ENCODE measurements around the gene GLIS2. TPM values are rescaled to one million over a fixed set of nuclear protein-coding genes. Genes with fewer than 3 reads are reported as not detected.

The GLIS2 gene
- total and polyA plus RNA-seq, 3 experiments from 2014 or later: 0.13 to 0.26 TPM; not detected in 1

- Mint-ChIP-seq H3K27me3 (no peaks in the 10 kb centered on the region), H3K4me3 (no peak overlapping the region), H3K27ac (no peak overlapping the region), H3K4me1 (peaks cover 0 to 3% (median 0%) of the 10 kb centered on the region in 3 donors), H3K9me3 (no peaks in the 10 kb centered on the region), H3K36me3 (peaks cover 0 to 90% (median 3%) of the 10 kb centered on the region in 3 donors)
- Histone ChIP-seq H3K4me1 (ENCODE audit: insufficient read depth, low read length) (no peaks in the 10 kb centered on the region), H3K4me3 (ENCODE audit: low read length) (no peak overlapping the region), H3K27ac (ENCODE audit: low read depth, low read length) (no peak overlapping the region), H3K27me3 (ENCODE audit: insufficient read depth, low read length, poor library complexity, severe bottlenecking) (no peaks in the 10 kb centered on the region), H3K36me3 (ENCODE audit: insufficient read depth, low read length) (peaks cover 53% of the 10 kb centered on the region), H3K9me3 (ENCODE audit: low read length) (no peaks in the 10 kb centered on the region)
- ChIA-PET CTCF (interaction anchor here (1.4 kb wide), 1 partner anchor 41 kb away, joined by 4 read pairs; no protein-coding TSS in a partner anchor), POLR2A (no interaction called here)
- no peak for DNase-seq
These were observed 46.1 kb downstream of the GLIS2 start for GRCh38 chr16:4361944-4362311.

DNA sequence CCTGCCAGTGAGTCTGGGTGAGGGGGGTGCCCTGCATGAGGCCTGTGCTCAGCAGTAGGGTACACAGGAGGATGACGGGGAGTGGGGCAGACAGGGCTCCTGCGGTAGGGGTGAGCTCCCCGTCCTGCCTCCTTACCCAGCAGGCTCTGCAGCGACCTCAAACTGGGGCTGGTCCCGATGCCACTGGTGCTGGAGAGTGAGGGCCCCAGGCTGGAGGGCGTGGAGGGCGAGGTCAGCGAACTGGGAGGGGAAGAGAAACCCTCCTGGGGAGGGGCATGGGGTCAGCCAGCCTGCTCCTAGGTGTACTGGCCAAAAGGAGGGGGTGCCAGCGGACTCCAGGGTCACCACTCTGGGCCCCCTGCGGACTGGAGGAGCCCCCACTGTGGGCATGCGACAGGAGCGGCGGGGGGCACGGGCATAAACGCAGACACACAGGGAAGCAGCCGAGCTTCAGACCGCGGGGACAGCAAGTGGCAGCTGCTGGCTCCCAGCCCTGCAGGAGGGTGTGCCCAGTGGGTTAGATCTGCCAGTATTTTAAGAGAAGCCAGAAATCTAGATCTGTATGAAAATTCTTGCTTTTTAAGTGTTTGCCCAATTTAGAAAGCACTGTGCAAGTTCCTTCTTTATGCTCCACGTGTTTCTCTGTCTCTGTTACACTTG lies 46.7 kb downstream of the GLIS2 start:
- H3K27me3 Mint-ChIP-seq: no peaks in the 10 kb centered on the region
- Histone ChIP-seq H3K9me3 (ENCODE audit: low read length) (no peaks in the 10 kb centered on the region), H3K4me1 (ENCODE audit: insufficient read depth, low read length) (no peaks in the 10 kb centered on the region), H3K27ac (ENCODE audit: low read depth, low read length) (no peak overlapping the region), H3K36me3 (ENCODE audit: insufficient read depth, low read length) (peaks cover 59% of the 10 kb centered on the region), H3K27me3 (ENCODE audit: insufficient read depth, low read length, poor library complexity, severe bottlenecking) (no peaks in the 10 kb centered on the region), H3K4me3 (ENCODE audit: low read length) (no peak overlapping the region)
- DNase-seq: no peak
- H3K4me1 Mint-ChIP-seq: peaks cover 0 to 4% (median 3%) of the 10 kb centered on the region in 3 donors
- H3K9me3 Mint-ChIP-seq: no peaks in the 10 kb centered on the region
- peaks cover 0 to 91% (median 3%) of the 10 kb centered on the region in 3 donors for H3K36me3 Mint-ChIP-seq
- ChIA-PET CTCF (interaction anchor here (1.4 kb wide), 1 partner anchor 40 kb away, joined by 4 read pairs; no protein-coding TSS in a partner anchor), POLR2A (no interaction called here)
- H3K4me3 Mint-ChIP-seq: no peak overlapping the region
- H3K27ac Mint-ChIP-seq: peak overlapping the region in 1 of 8 donors; percentile 27

GRCh38 chr16:4364196-4365013 lies 48.5 kb downstream of the GLIS2 start:
- H3K27ac Mint-ChIP-seq: peak overlapping the region in 1 of 8 donors; percentile 45
- no peaks in the 10 kb centered on the region for H3K9me3 ChIP-seq (ENCODE audit: low read length)
- H3K4me3 ChIP-seq (ENCODE audit: low read length): no peak overlapping the region
- H3K27me3 ChIP-seq (ENCODE audit: insufficient read depth, low read length, poor library complexity, severe bottlenecking): no peaks in the 10 kb centered on the region
- H3K36me3 Mint-ChIP-seq: peaks cover 0 to 83% (median 0%) of the 10 kb centered on the region in 3 donors
- no peak overlapping the region for H3K27ac ChIP-seq (ENCODE audit: low read depth, low read length)
- no peak for DNase-seq
- no peaks in the 10 kb centered on the region for H3K27me3 Mint-ChIP-seq
- no peak overlapping the region for H3K4me3 Mint-ChIP-seq
- POLR2A ChIA-PET: interaction anchor here (0.6 kb wide), 2 partner anchors 60 to 75 kb away, joined by 3 to 4 read pairs; no protein-coding TSS in a partner anchor
- H3K9me3 Mint-ChIP-seq: no peaks in the 10 kb centered on the region
- peaks cover 49% of the 10 kb centered on the region for H3K36me3 ChIP-seq (ENCODE audit: insufficient read depth, low read length)
- CTCF ChIA-PET: interaction anchor here (1.2 kb wide), 1 partner anchor 38 kb away, joined by 4 read pairs; no protein-coding TSS in a partner anchor
- H3K4me1 ChIP-seq (ENCODE audit: insufficient read depth, low read length): no peaks in the 10 kb centered on the region
- peaks cover 0 to 11% (median 0%) of the 10 kb centered on the region in 3 donors for H3K4me1 Mint-ChIP-seq

DNA sequence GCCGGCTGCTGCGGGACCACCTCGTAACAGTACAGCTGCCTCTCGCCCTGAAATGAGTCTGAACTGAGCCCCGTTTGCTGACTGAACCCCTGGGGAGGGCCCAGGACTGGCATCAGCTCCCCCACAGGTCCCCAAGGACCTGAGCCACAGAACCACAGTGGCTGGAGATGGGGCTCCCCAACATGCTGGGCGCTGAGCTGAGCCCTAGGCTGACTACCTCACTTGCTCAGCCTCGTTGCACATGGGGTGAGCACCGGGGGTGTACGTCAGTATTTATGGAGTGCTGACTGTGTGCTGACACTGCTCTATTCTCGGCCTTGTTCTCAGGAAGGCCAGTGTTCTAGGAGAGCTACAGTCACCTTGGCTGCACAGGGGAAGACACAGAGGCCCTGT lies 49.1 kb downstream of the GLIS2 start:
- Mint-ChIP-seq H3K4me3 (no peak overlapping the region), H3K9me3 (no peaks in the 10 kb centered on the region), H3K4me1 (peaks cover 0 to 14% (median 0%) of the 10 kb centered on the region in 3 donors), H3K27ac (peak overlapping the region in 1 of 8 donors; percentile 50), H3K27me3 (no peaks in the 10 kb centered on the region), H3K36me3 (peaks cover 0 to 80% (median 0%) of the 10 kb centered on the region in 3 donors)
- H3K27ac ChIP-seq (ENCODE audit: low read depth, low read length): no peak overlapping the region
- H3K36me3 ChIP-seq (ENCODE audit: insufficient read depth, low read length): peaks cover 47% of the 10 kb centered on the region
- ChIA-PET CTCF (interaction anchor here (0.9 to 1.2 kb wide), 3 partner anchors 38 to 184 kb away, joined by 3 to 4 read pairs (median 3); no protein-coding TSS in a partner anchor), POLR2A (interaction anchor here (0.6 kb wide), 1 partner anchor 59 kb away, joined by 3 read pairs; no protein-coding TSS in a partner anchor)
- H3K4me1 ChIP-seq (ENCODE audit: insufficient read depth, low read length): no peaks in the 10 kb centered on the region
- no peak for DNase-seq
- no peaks in the 10 kb centered on the region for H3K9me3 ChIP-seq (ENCODE audit: low read length)
- no peak overlapping the region for H3K4me3 ChIP-seq (ENCODE audit: low read length)
- H3K27me3 ChIP-seq (ENCODE audit: insufficient read depth, low read length, poor library complexity, severe bottlenecking): no peaks in the 10 kb centered on the region

GRCh38 chr16:4365615-4366014 lies 49.7 kb downstream of the GLIS2 start:
- CTCF ChIA-PET: interaction anchor here (0.7 to 1.3 kb wide), 5 partner anchors 14 to 183 kb away, joined by 3 to 4 read pairs (median 3); no protein-coding TSS in a partner anchor
- no peak overlapping the region for H3K4me3 Mint-ChIP-seq
- H3K9me3 ChIP-seq (ENCODE audit: low read length): no peaks in the 10 kb centered on the region
- H3K27ac ChIP-seq (ENCODE audit: low read depth, low read length): no peak overlapping the region
- H3K9me3 Mint-ChIP-seq: no peaks in the 10 kb centered on the region
- no peaks in the 10 kb centered on the region for H3K27me3 Mint-ChIP-seq
- H3K27me3 ChIP-seq (ENCODE audit: insufficient read depth, low read length, poor library complexity, severe bottlenecking): no peaks in the 10 kb centered on the region
- H3K27ac Mint-ChIP-seq: no peak overlapping the region
- no peak overlapping the region for H3K4me3 ChIP-seq (ENCODE audit: low read length)
- H3K36me3 ChIP-seq (ENCODE audit: insufficient read depth, low read length): peaks cover 43% of the 10 kb centered on the region
- POLR2A ChIA-PET: no interaction called here
- H3K36me3 Mint-ChIP-seq: peaks cover 0 to 74% (median 0%) of the 10 kb centered on the region in 3 donors
- peaks cover 0 to 17% (median 0%) of the 10 kb centered on the region in 3 donors for H3K4me1 Mint-ChIP-seq
- DNase-seq: no peak
- no peaks in the 10 kb centered on the region for H3K4me1 ChIP-seq (ENCODE audit: insufficient read depth, low read length)

- H3K9me3 Mint-ChIP-seq: no peaks in the 10 kb centered on the region
- POLR2A ChIA-PET: no interaction called here
These were observed 50.1 kb downstream of the GLIS2 start for GRCh38 chr16:4366016-4366415.

GRCh38 chr16:4367393-4367856 lies 51.6 kb downstream of the GLIS2 start:
- Histone ChIP-seq H3K36me3 (ENCODE audit: insufficient read depth, low read length) (peaks cover 29% of the 10 kb centered on the region), H3K9me3 (ENCODE audit: low read length) (no peaks in the 10 kb centered on the region), H3K4me1 (ENCODE audit: insufficient read depth, low read length) (peaks cover 3% of the 10 kb centered on the region), H3K27me3 (ENCODE audit: insufficient read depth, low read length, poor library complexity, severe bottlenecking) (no peaks in the 10 kb centered on the region), H3K27ac (ENCODE audit: low read depth, low read length) (no peak overlapping the region), H3K4me3 (ENCODE audit: low read length) (no peak overlapping the region)
- Mint-ChIP-seq H3K36me3 (peaks cover 0 to 59% (median 0%) of the 10 kb centered on the region in 3 donors), H3K27me3 (no peaks in the 10 kb centered on the region), H3K27ac (peak overlapping the region in 3 of 8 donors; percentile 26 to 38 (median 29)), H3K4me1 (peaks cover 0 to 28% (median 2%) of the 10 kb centered on the region in 3 donors), H3K4me3 (peak overlapping the region in 1 of 7 donors; percentile 46), H3K9me3 (no peaks in the 10 kb centered on the region)
- CTCF ChIA-PET: no interaction called here
- no peak for DNase-seq
- POLR2A ChIA-PET: no interaction called here

More at GRCh38 chr16:4366016-4366415, 50.1 kb downstream of the GLIS2 start:
- CTCF ChIA-PET: interaction anchor here (0.7 to 1.3 kb wide), 5 partner anchors 14 to 183 kb away, joined by 3 to 4 read pairs (median 3); no protein-coding TSS in a partner anchor
- no peak overlapping the region for H3K27ac Mint-ChIP-seq
- H3K4me1 ChIP-seq (ENCODE audit: insufficient read depth, low read length): no peaks in the 10 kb centered on the region
- H3K4me3 Mint-ChIP-seq: no peak overlapping the region
- H3K9me3 ChIP-seq (ENCODE audit: low read length): no peaks in the 10 kb centered on the region
- H3K36me3 ChIP-seq (ENCODE audit: insufficient read depth, low read length): peaks cover 40% of the 10 kb centered on the region
- H3K27me3 ChIP-seq (ENCODE audit: insufficient read depth, low read length, poor library complexity, severe bottlenecking): no peaks in the 10 kb centered on the region
- H3K4me3 ChIP-seq (ENCODE audit: low read length): no peak overlapping the region
- H3K4me1 Mint-ChIP-seq: peaks cover 0 to 19% (median 0%) of the 10 kb centered on the region in 3 donors
- H3K27me3 Mint-ChIP-seq: no peaks in the 10 kb centered on the region
- peaks cover 0 to 70% (median 0%) of the 10 kb centered on the region in 3 donors for H3K36me3 Mint-ChIP-seq
- H3K27ac ChIP-seq (ENCODE audit: low read depth, low read length): no peak overlapping the region
- DNase-seq: no peak

Data from CD8-positive, alpha-beta memory T cell (primary cell).